IMR-90 (cell line): ENCODE measurements around the gene SOX2. TPM values are rescaled to one million over a fixed set of nuclear protein-coding genes. Genes with fewer than 3 reads are reported as not detected.

Source experiments
- ATAC-seq: fragments of 200-7000 bp; cut with Tn5 transposase; 2 replicates; pipeline ENCODE4 v1.9.1; 2020; ENCODE audit warnings: low read depth, mild to moderate bottlenecking, moderate library complexity
- BruUV-seq: library from RNA; stranded (reverse); fragments of 400-500 nt; replicated peaks from 2 replicates; lab custom pipeline; 2021; lab: Mats Ljungman, UMichigan
- CTCF ChIA-PET: fragments of 300-600 bp; formaldehyde crosslinking; extraction: SDS; loops from one replicate; lab custom pipeline; 2021; ENCODE audit warnings: antibody characterized with exemption; lab: Yijun Ruan, JAX
- POLR2A ChIA-PET: fragments of 300-600 bp; sonication (Branson Sonifier 250); formaldehyde crosslinking; loops from one replicate; lab custom pipeline; 2022; ENCODE audit warnings: antibody characterized with exemption; ENCODE audit not compliant: unreplicated experiment; lab: Charles Lee
- DNase-seq: peaks from one replicate; pipeline ENCODE4 v3.0.0; 2013
- H2AFZ ChIP-seq: replicated peaks from 2 replicates; pipeline ENCODE3; 2013; ENCODE audit warnings: low read length, mild to moderate bottlenecking; ENCODE audit not compliant: poor library complexity
- H2AK5ac ChIP-seq: 2 replicates; pipeline ENCODE4 v1.6.1; 2013; ENCODE audit warnings: low read depth, low read length, inconsistent platforms
- H2AK9ac ChIP-seq: replicated peaks from 2 replicates; pipeline ENCODE3; 2013; ENCODE audit warnings: mild to moderate bottlenecking, low read depth, low read length, moderate library complexity; ENCODE audit not compliant: poor library complexity
- H2BK120ac ChIP-seq: 2 replicates; pipeline ENCODE4 v1.6.1; 2013; ENCODE audit warnings: low read depth, low read length, inconsistent platforms
- H2BK15ac ChIP-seq: 3 replicates; pipeline ENCODE4 v1.6.1; 2013; ENCODE audit warnings: low read depth, low read length, inconsistent platforms
- H2BK20ac ChIP-seq: 2 replicates; pipeline ENCODE4 v1.6.1; 2013; ENCODE audit warnings: low read depth, mild to moderate bottlenecking, inconsistent platforms, low read length, moderate library complexity
- H2BK5ac ChIP-seq: 2 replicates; pipeline ENCODE4 v1.6.1; 2013; ENCODE audit warnings: mild to moderate bottlenecking, low read depth, low read length, inconsistent platforms; ENCODE audit not compliant: poor library complexity, severe bottlenecking
- H3K14ac ChIP-seq: replicated peaks from 2 replicates; pipeline ENCODE4 v1.6.1; 2013; ENCODE audit warnings: low read depth, low read length, inconsistent platforms
- H3K18ac ChIP-seq: 2 replicates; pipeline ENCODE4 v1.6.1; 2013; ENCODE audit warnings: low read depth, low read length, control low read depth
- H3K23ac ChIP-seq: 2 replicates; pipeline ENCODE4 v1.6.1; 2013; ENCODE audit warnings: low read depth, low read length, inconsistent platforms
- H3K27ac ChIP-seq: 2 replicates; pipeline ENCODE4 v1.5.1; 2013; ENCODE audit warnings: mild to moderate bottlenecking, control low read depth, low read length; ENCODE audit not compliant: insufficient read depth
- H3K27me3 ChIP-seq: 2 replicates; pipeline ENCODE4 v1.6.1; 2013; ENCODE audit warnings: low read length; ENCODE audit not compliant: control insufficient read depth, insufficient read depth
- H3K36me3 ChIP-seq: 2 replicates; pipeline ENCODE4 v1.6.1; 2013; ENCODE audit warnings: low read length, mixed read lengths; ENCODE audit not compliant: control insufficient read depth, insufficient read depth
- H3K4ac ChIP-seq: 2 replicates; pipeline ENCODE4 v1.6.1; 2013; ENCODE audit warnings: low read depth, low read length, inconsistent platforms
- H3K4me1 ChIP-seq: 2 replicates; pipeline ENCODE4 v1.6.1; 2013; ENCODE audit warnings: low read length, mixed read lengths; ENCODE audit not compliant: control insufficient read depth, insufficient read depth
- H3K4me2 ChIP-seq: 2 replicates; pipeline ENCODE4 v1.6.1; 2013; ENCODE audit warnings: low read depth, mild to moderate bottlenecking, control low read depth, low read length, moderate library complexity
- H3K4me3 ChIP-seq: 2 replicates; pipeline ENCODE4 v1.5.1; 2013; ENCODE audit warnings: low read depth, mild to moderate bottlenecking, control low read depth, low read length, moderate library complexity; ENCODE audit not compliant: insufficient read depth
- H3K56ac ChIP-seq: 2 replicates; pipeline ENCODE4 v1.6.1; 2013; ENCODE audit warnings: low read length, inconsistent platforms; ENCODE audit not compliant: insufficient read depth; ENCODE audit errors: extremely low read depth
- H3K79me1 ChIP-seq, 2 experiments: 2 replicates each; pipeline ENCODE4 v1.6.1; 2013; ENCODE audit warnings: low read length in 2 of 2, inconsistent platforms in 1 of 2, low read depth in 1 of 2
- H3K9ac ChIP-seq: 2 replicates; pipeline ENCODE4 v1.6.1; 2013; ENCODE audit warnings: low read depth, low read length, control low read depth
- H3K9me1 ChIP-seq: 2 replicates; pipeline ENCODE4 v1.6.1; 2013; ENCODE audit warnings: low read length, inconsistent platforms; ENCODE audit not compliant: insufficient read depth
- H3K9me3 ChIP-seq: 2 replicates; pipeline ENCODE4 v1.6.1; 2013; ENCODE audit warnings: low read length; ENCODE audit not compliant: control insufficient read depth, insufficient read depth
- H4K20me1 ChIP-seq: 2 replicates; pipeline ENCODE4 v1.6.1; 2013; ENCODE audit warnings: low read length, inconsistent platforms; ENCODE audit not compliant: insufficient read depth
- H4K5ac ChIP-seq: 2 replicates; pipeline ENCODE4 v1.6.1; 2013; ENCODE audit warnings: mild to moderate bottlenecking, low read depth, low read length, control low read depth
- H4K8ac ChIP-seq, 2 experiments: 2 replicates each; pipeline ENCODE4 v1.6.1; 2013; ENCODE audit warnings: low read depth in 2 of 2, low read length in 2 of 2, control low read depth in 1 of 2, inconsistent platforms in 1 of 2
- H4K91ac ChIP-seq: 2 replicates; pipeline ENCODE4 v1.6.1; 2013; ENCODE audit warnings: low read depth, low read length, inconsistent platforms; ENCODE audit not compliant: insufficient read depth
- CHD1 ChIP-seq: IDR thresholded peaks from 2 replicates; pipeline ENCODE4 v1.6.1; 2012; ENCODE audit warnings: low read depth, low read length, improper control_type of control experiment
- FOS ChIP-seq: fragments of 150-350 bp; IDR thresholded peaks from 2 replicates; pipeline ENCODE4 v1.6.1; 2016; ENCODE audit warnings: low read depth, low read length
- MAFK ChIP-seq: IDR thresholded peaks from 2 replicates; pipeline ENCODE4 v1.6.1; 2012; ENCODE audit warnings: low read depth, low read length, improper control_type of control experiment
- MAZ ChIP-seq: IDR thresholded peaks from 2 replicates; pipeline ENCODE4 v1.6.1; 2012; ENCODE audit warnings: low read depth, mild to moderate bottlenecking, low read length, improper control_type of control experiment, moderate library complexity, borderline replicate concordance
- RAD21 ChIP-seq: IDR thresholded peaks from 2 replicates; pipeline ENCODE4 v1.6.1; 2012; ENCODE audit warnings: low read length, improper control_type of control experiment
- RCOR1 ChIP-seq: IDR thresholded peaks from 2 replicates; pipeline ENCODE4 v1.6.1; 2012; ENCODE audit warnings: mild to moderate bottlenecking, low read length, improper control_type of control experiment; ENCODE audit not compliant: insufficient replicate concordance
- SMC3 ChIP-seq: fragments of 150-350 bp; IDR thresholded peaks from 2 replicates; pipeline ENCODE4 v1.6.1; 2016; ENCODE audit warnings: low read depth, mild to moderate bottlenecking, antibody characterized with exemption, low read length, moderate library complexity
- WGBS, 2 experiments: methylation state at CpG; one replicate each; pipeline versions ENCODE4 v1.1.5 to v1.1.7; 2013; ENCODE audit warnings: missing lambda C conversion rate in 2 of 2; ENCODE audit not compliant: insufficient read length in 1 of 2; ENCODE audit errors: extremely low coverage in 2 of 2; 5-methylcytosine and 5-hydroxymethylcytosine counted together
- dilution Hi-C: fragments of 300-500 bp; cut with HindIII; formaldehyde crosslinking; loops from one replicate; pipeline ENCODE4 v1.14.3; 2018; ENCODE audit warnings: low sequenced_read_pairs; ENCODE audit not compliant: unreplicated experiment
- in situ Hi-C: fragments of 300-500 bp; cut with MboI; formaldehyde crosslinking; loops from 3 replicates; pipeline ENCODE4 v1.14.3; 2019; ENCODE audit warnings: low sequenced_read_pairs, inconsistent platforms, mixed read lengths
- intact Hi-C: fragments of 100-400 bp; cut with micrococcal nuclease; formaldehyde crosslinking; loops from 2 replicates; pipeline ENCODE4 v1.10.0; 2022
- polyA plus RNA-seq, 3 experiments: library from polyadenylated mRNA; depleted of rRNA; stranded (reverse); fragments of >200 nt; gene quantifications; 2 replicates each; pipeline ENCODE4 v1.2.3, GENCODE V29; 2012; ENCODE audit warnings: low replicate concordance in 1 of 3
- total RNA-seq: library from RNA; depleted of rRNA; stranded (reverse); fragments of >200 nt; gene quantifications from 2 replicates; pipeline ENCODE4 v1.2.3, GENCODE V29; 2012
- TF ChIP-seq, protein P1 (sequence below): fragments of 150-350 bp; IDR thresholded peaks from 2 replicates; pipeline ENCODE4 v1.6.1; 2016; ENCODE audit warnings: low read depth, mild to moderate bottlenecking, low read length, moderate library complexity, borderline replicate concordance

Gene SOX2
- total and polyA plus RNA-seq, 2 of the 4 experiments (the other 2 are of a cell fraction) = not detected

GRCh38 chr3:181722766-181723425, 11.2 kb downstream of the SOX2 start:
- dilution Hi-C loops (no loop called here), in situ Hi-C loops (no loop called here), intact Hi-C loops (no loop called here)
- Histone ChIP-seq H4K8ac (no peak overlapping the region), H3K4me3 (no peak overlapping the region), H2BK15ac (no peak overlapping the region), H3K4me1 (no peaks in the 10 kb centered on the region), H3K14ac (no peak overlapping the region), H3K27me3 (peaks cover 68% of the 10 kb centered on the region), H3K4me2 (no peak overlapping the region), H3K4ac (no peak overlapping the region), H2AFZ (no peak overlapping the region), H2BK5ac (no peak overlapping the region), H3K23ac (no peak overlapping the region), H3K56ac (no peak overlapping the region), H2BK120ac (no peak overlapping the region), H3K9ac (no peak overlapping the region), H4K91ac (no peak overlapping the region), H3K18ac (no peak overlapping the region), H2BK20ac (no peak overlapping the region), H2AK9ac (no peak overlapping the region), H4K20me1 (no peaks in the 10 kb centered on the region), H3K9me3 (peaks cover 2% of the 10 kb centered on the region), H3K27ac (no peak overlapping the region), H3K36me3 (no peaks in the 10 kb centered on the region), H2AK5ac (no peak overlapping the region), H4K5ac (no peak overlapping the region), H3K79me1 (no peaks in the 10 kb centered on the region), H3K9me1 (no peaks in the 10 kb centered on the region)
- no TSS peak for BruUV-seq
- ATAC-seq (no peak), DNase-seq (no peak)
- TF ChIP-seq RCOR1 (no peak), FOS (no peak), CHD1 (no peak), RAD21 (no peak), SMC3 (no peak), MAFK (no peak), MAZ (no peak)
- TF ChIP-seq, protein P1, sequence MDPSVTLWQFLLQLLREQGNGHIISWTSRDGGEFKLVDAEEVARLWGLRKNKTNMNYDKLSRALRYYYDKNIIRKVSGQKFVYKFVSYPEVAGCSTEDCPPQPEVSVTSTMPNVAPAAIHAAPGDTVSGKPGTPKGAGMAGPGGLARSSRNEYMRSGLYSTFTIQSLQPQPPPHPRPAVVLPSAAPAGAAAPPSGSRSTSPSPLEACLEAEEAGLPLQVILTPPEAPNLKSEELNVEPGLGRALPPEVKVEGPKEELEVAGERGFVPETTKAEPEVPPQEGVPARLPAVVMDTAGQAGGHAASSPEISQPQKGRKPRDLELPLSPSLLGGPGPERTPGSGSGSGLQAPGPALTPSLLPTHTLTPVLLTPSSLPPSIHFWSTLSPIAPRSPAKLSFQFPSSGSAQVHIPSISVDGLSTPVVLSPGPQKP = no peak
- ChIA-PET CTCF (no interaction called here), POLR2A (interaction anchor here (0.7 kb wide), 1 partner anchor 998 kb away, joined by 7 read pairs; no protein-coding TSS in a partner anchor)
- 0% methylated on average over 3 of the region's 11 CpGs; no CpG with 5 or more reads in 1 of the 2 experiments for WGBS, 2 experiments
